ENCODE results near the gene DTD1. TPM values are rescaled to one million over a fixed set of nuclear protein-coding genes. Genes with fewer than 3 reads are reported as not detected.

The DTD1 gene
- total and polyA plus RNA-seq, 9 donors: 11.9 to 22.9 (median 17.6) TPM

GRCh38 chr20:18695175-18695574 lies 107.3 kb downstream of the DTD1 start:
- no peak overlapping the region for H3K4me3 ChIP-seq (ENCODE audit: low read length)
- no peaks in the 10 kb centered on the region for H3K9me3 ChIP-seq (replicated peaks; ENCODE audit: control insufficient read depth, low read depth, low read length)
- no CpG with 5 or more reads among the region's 5 CpGs for WGBS (ENCODE audit: insufficient coverage)
- H3K4me1 ChIP-seq (ENCODE audit: control insufficient read depth, insufficient read depth, low read length): no peaks in the 10 kb centered on the region
- H3K27me3 ChIP-seq (ENCODE audit: control insufficient read depth, insufficient read depth, low read length): no peaks in the 10 kb centered on the region
- no peaks in the 10 kb centered on the region for H3K36me3 ChIP-seq (ENCODE audit: control insufficient read depth, insufficient read depth, low read length)
- H3K27ac ChIP-seq (ENCODE audit: low read length): no peak overlapping the region
- DNase-seq: no peak

DNA sequence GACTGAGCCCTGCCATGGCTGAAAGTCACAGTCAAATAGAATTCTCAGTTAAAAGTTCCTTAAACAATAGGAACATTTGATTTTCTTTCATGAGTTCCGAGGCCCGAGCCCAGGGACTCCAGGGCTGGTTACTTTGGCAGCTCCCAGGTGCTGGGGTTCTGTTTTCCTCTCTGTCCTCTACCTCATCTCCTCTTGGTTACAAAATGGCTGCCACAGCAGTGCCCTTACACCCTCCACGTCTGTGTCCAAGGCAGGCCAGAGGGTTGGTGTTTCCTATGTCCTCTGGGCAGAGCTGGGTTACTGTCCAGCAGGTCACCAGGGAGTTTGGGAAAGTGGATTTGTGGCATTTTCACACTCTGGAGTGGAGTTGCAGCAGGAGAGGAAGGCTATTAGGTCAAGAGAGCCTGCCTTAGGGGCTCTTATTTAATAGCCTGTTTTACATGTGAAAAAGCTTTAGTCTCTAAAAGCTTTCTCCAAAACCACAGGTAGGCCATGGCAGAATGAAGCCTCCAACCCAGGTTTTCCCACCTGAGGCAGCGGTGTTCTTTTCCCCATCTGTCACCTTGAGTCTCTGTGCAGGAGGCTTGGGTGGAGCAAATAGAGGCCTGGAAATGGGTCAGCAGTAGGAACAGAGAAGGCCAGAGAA lies 111.0 kb downstream of the DTD1 start:
- Histone ChIP-seq H3K36me3 (ENCODE audit: control insufficient read depth, insufficient read depth, low read length) (no peaks in the 10 kb centered on the region), H3K27ac (ENCODE audit: low read length) (no peak overlapping the region), H3K9me3 (replicated peaks; ENCODE audit: control insufficient read depth, low read depth, low read length) (no peaks in the 10 kb centered on the region), H3K4me1 (ENCODE audit: control insufficient read depth, insufficient read depth, low read length) (no peaks in the 10 kb centered on the region), H3K27me3 (ENCODE audit: control insufficient read depth, insufficient read depth, low read length) (no peaks in the 10 kb centered on the region), H3K4me3 (ENCODE audit: low read length) (no peak overlapping the region)
- WGBS (ENCODE audit: insufficient coverage): 100% methylated on average over 3 of the region's 4 CpGs
- no peak for DNase-seq

GRCh38 chr20:18701969-18702368 lies 114.1 kb downstream of the DTD1 start:
- no CpG with 5 or more reads among the region's 3 CpGs for WGBS (ENCODE audit: insufficient coverage)
- Histone ChIP-seq H3K4me1 (ENCODE audit: control insufficient read depth, insufficient read depth, low read length) (no peaks in the 10 kb centered on the region), H3K27me3 (ENCODE audit: control insufficient read depth, insufficient read depth, low read length) (no peaks in the 10 kb centered on the region), H3K4me3 (ENCODE audit: low read length) (no peak overlapping the region), H3K27ac (ENCODE audit: low read length) (no peak overlapping the region), H3K9me3 (replicated peaks; ENCODE audit: control insufficient read depth, low read depth, low read length) (no peaks in the 10 kb centered on the region), H3K36me3 (ENCODE audit: control insufficient read depth, insufficient read depth, low read length) (no peaks in the 10 kb centered on the region)
- DNase-seq: no peak

- DNase-seq: peak; percentile 22
- no peaks in the 10 kb centered on the region for H3K4me1 ChIP-seq (ENCODE audit: control insufficient read depth, insufficient read depth, low read length)
- no peak overlapping the region for H3K4me3 ChIP-seq (ENCODE audit: low read length)
- H3K36me3 ChIP-seq (ENCODE audit: control insufficient read depth, insufficient read depth, low read length): no peaks in the 10 kb centered on the region
- H3K27me3 ChIP-seq (ENCODE audit: control insufficient read depth, insufficient read depth, low read length): no peaks in the 10 kb centered on the region
- H3K9me3 ChIP-seq (replicated peaks; ENCODE audit: control insufficient read depth, low read depth, low read length): no peaks in the 10 kb centered on the region
- WGBS (ENCODE audit: insufficient coverage): 23% methylated on average over 2 of the region's 3 CpGs
- no peak overlapping the region for H3K27ac ChIP-seq (ENCODE audit: low read length)
Measured at GRCh38 chr20:18702736-18703135, 114.9 kb downstream of the DTD1 start.

GRCh38 chr20:18705490-18705889 lies 117.6 kb downstream of the DTD1 start:
- WGBS (ENCODE audit: insufficient coverage): 82% methylated on average over 3 of the region's 3 CpGs
- DNase-seq: no peak

DNA sequence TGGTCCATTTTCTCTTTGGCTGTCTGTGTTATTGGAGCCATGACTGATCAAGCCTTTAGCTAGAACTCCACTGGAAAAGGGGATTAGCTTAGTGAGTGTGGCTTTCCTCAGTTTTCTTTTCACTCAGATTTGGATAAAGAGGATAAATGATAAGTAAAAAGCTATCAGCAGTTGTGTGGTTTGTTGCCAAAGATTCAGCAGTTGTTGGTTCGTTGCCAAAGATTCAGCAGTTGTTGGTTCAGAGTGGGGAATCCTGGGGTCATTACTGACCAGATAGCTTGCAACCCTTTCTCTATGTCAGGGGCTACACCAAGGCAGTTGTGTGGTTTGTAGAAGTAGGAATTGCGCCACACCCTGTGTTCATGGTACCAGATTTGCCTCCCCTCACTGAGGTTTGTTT lies 118.1 kb downstream of the DTD1 start:
- 88% methylated on average over 1 of the region's 2 CpGs for WGBS (ENCODE audit: insufficient coverage)
- no peaks in the 10 kb centered on the region for H3K27me3 ChIP-seq (ENCODE audit: control insufficient read depth, insufficient read depth, low read length)
- no peak overlapping the region for H3K4me3 ChIP-seq (ENCODE audit: low read length)
- H3K27ac ChIP-seq (ENCODE audit: low read length): no peak overlapping the region
- H3K36me3 ChIP-seq (ENCODE audit: control insufficient read depth, insufficient read depth, low read length): no peaks in the 10 kb centered on the region
- no peaks in the 10 kb centered on the region for H3K9me3 ChIP-seq (replicated peaks; ENCODE audit: control insufficient read depth, low read depth, low read length)
- DNase-seq: no peak
- no peaks in the 10 kb centered on the region for H3K4me1 ChIP-seq (ENCODE audit: control insufficient read depth, insufficient read depth, low read length)

More at GRCh38 chr20:18705490-18705889, 117.6 kb downstream of the DTD1 start:
- no peak overlapping the region for H3K4me3 ChIP-seq (ENCODE audit: low read length)
- H3K27me3 ChIP-seq (ENCODE audit: control insufficient read depth, insufficient read depth, low read length): no peaks in the 10 kb centered on the region
- H3K4me1 ChIP-seq (ENCODE audit: control insufficient read depth, insufficient read depth, low read length): no peaks in the 10 kb centered on the region
- no peaks in the 10 kb centered on the region for H3K36me3 ChIP-seq (ENCODE audit: control insufficient read depth, insufficient read depth, low read length)
- no peak overlapping the region for H3K27ac ChIP-seq (ENCODE audit: low read length)
- no peaks in the 10 kb centered on the region for H3K9me3 ChIP-seq (replicated peaks; ENCODE audit: control insufficient read depth, low read depth, low read length)

GRCh38 chr20:18712131-18712530 lies 124.3 kb downstream of the DTD1 start:
- DNase-seq: no peak
- no peaks in the 10 kb centered on the region for H3K4me1 ChIP-seq (ENCODE audit: control insufficient read depth, insufficient read depth, low read length)
- 38% methylated on average over 1 of the region's 1 CpG for WGBS (ENCODE audit: insufficient coverage)
- no peak overlapping the region for H3K4me3 ChIP-seq (ENCODE audit: low read length)
- H3K27me3 ChIP-seq (ENCODE audit: control insufficient read depth, insufficient read depth, low read length): no peaks in the 10 kb centered on the region
- no peaks in the 10 kb centered on the region for H3K36me3 ChIP-seq (ENCODE audit: control insufficient read depth, insufficient read depth, low read length)
- H3K9me3 ChIP-seq (replicated peaks; ENCODE audit: control insufficient read depth, low read depth, low read length): no peaks in the 10 kb centered on the region
- H3K27ac ChIP-seq (ENCODE audit: low read length): no peak overlapping the region

- Histone ChIP-seq H3K4me1 (ENCODE audit: control insufficient read depth, insufficient read depth, low read length) (no peaks in the 10 kb centered on the region), H3K9me3 (replicated peaks; ENCODE audit: control insufficient read depth, low read depth, low read length) (no peaks in the 10 kb centered on the region)
- WGBS (ENCODE audit: insufficient coverage): 8% methylated on average over 3 of the region's 3 CpGs
Measured at GRCh38 chr20:18712882-18713281, 125.0 kb downstream of the DTD1 start.

GRCh38 chr20:18715564-18715963 lies 127.7 kb downstream of the DTD1 start:
- 100% methylated on average over 1 of the region's 3 CpGs for WGBS (ENCODE audit: insufficient coverage)
- no peak for DNase-seq

More at GRCh38 chr20:18712882-18713281, 125.0 kb downstream of the DTD1 start:
- Histone ChIP-seq H3K4me3 (ENCODE audit: low read length) (no peak overlapping the region), H3K36me3 (ENCODE audit: control insufficient read depth, insufficient read depth, low read length) (no peaks in the 10 kb centered on the region), H3K27ac (ENCODE audit: low read length) (no peak overlapping the region), H3K27me3 (ENCODE audit: control insufficient read depth, insufficient read depth, low read length) (no peaks in the 10 kb centered on the region)
- no peak for DNase-seq

DNA sequence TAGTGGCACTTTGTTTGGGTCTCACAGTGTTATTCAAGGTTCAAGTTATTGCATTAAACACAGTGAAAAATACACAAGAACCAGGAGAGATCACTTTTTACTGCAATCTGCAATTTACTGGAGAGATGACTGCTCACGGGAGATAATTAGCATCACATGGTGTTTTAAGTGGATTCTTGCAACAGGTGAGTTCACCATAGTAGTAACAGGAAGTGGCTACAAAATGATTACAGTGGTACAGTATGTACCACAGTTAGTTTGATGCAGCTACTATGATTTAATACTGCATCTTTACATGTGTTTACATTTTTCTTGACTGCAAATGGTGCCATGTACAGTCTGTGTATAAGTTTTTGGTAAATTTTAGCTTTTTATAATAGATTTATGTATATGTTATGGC lies 129.2 kb downstream of the DTD1 start:
- no peak for DNase-seq
- Histone ChIP-seq H3K27me3 (ENCODE audit: control insufficient read depth, insufficient read depth, low read length) (no peaks in the 10 kb centered on the region), H3K27ac (ENCODE audit: low read length) (no peak overlapping the region), H3K4me3 (ENCODE audit: low read length) (no peak overlapping the region), H3K9me3 (replicated peaks; ENCODE audit: control insufficient read depth, low read depth, low read length) (peaks cover 3% of the 10 kb centered on the region), H3K4me1 (ENCODE audit: control insufficient read depth, insufficient read depth, low read length) (peaks cover 3% of the 10 kb centered on the region), H3K36me3 (ENCODE audit: control insufficient read depth, insufficient read depth, low read length) (no peaks in the 10 kb centered on the region)
- no CpG with 5 or more reads among the region's 1 CpG for WGBS (ENCODE audit: insufficient coverage)

More at GRCh38 chr20:18715564-18715963, 127.7 kb downstream of the DTD1 start:
- no peaks in the 10 kb centered on the region for H3K36me3 ChIP-seq (ENCODE audit: control insufficient read depth, insufficient read depth, low read length)
- H3K9me3 ChIP-seq (replicated peaks; ENCODE audit: control insufficient read depth, low read depth, low read length): no peaks in the 10 kb centered on the region
- H3K27me3 ChIP-seq (ENCODE audit: control insufficient read depth, insufficient read depth, low read length): no peaks in the 10 kb centered on the region
- H3K27ac ChIP-seq (ENCODE audit: low read length): no peak overlapping the region
- H3K4me1 ChIP-seq (ENCODE audit: control insufficient read depth, insufficient read depth, low read length): no peaks in the 10 kb centered on the region
- no peak overlapping the region for H3K4me3 ChIP-seq (ENCODE audit: low read length)

DNA sequence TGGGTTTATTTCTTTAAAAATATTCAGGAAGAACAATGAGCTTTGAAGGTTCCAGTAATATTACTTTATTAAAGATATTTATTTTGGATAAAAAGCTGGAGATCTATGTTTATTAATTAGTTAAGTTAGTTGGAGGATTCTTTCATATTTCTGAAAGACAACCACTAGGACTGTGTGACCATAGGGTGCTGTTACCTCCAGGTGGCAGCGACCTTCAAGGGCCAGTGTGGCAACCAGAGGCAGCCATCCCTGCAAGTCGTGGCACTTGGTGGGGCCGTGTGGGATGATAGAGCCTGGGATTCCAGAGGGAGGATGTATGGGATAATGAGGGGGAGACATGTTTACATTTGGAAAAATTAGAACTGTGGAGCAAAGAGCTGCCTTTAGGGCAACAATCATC lies 130.3 kb downstream of the DTD1 start:
- Histone ChIP-seq H3K9me3 (replicated peaks; ENCODE audit: control insufficient read depth, low read depth, low read length) (peaks cover 3% of the 10 kb centered on the region), H3K36me3 (ENCODE audit: control insufficient read depth, insufficient read depth, low read length) (no peaks in the 10 kb centered on the region), H3K27me3 (ENCODE audit: control insufficient read depth, insufficient read depth, low read length) (no peaks in the 10 kb centered on the region), H3K4me3 (ENCODE audit: low read length) (no peak overlapping the region), H3K4me1 (ENCODE audit: control insufficient read depth, insufficient read depth, low read length) (peaks cover 3% of the 10 kb centered on the region), H3K27ac (ENCODE audit: low read length) (no peak overlapping the region)
- no peak for DNase-seq
- 100% methylated on average over 1 of the region's 3 CpGs for WGBS (ENCODE audit: insufficient coverage)

Data from muscle of leg (tissue), 11 donors.